ENCODE measurements around the gene RBM5. TPM values are rescaled to one million over a fixed set of nuclear protein-coding genes. Genes with fewer than 3 reads are reported as not detected.

RBM5 gene
- total RNA-seq, 1 experiment from 2014 or later = 126 TPM

DNA sequence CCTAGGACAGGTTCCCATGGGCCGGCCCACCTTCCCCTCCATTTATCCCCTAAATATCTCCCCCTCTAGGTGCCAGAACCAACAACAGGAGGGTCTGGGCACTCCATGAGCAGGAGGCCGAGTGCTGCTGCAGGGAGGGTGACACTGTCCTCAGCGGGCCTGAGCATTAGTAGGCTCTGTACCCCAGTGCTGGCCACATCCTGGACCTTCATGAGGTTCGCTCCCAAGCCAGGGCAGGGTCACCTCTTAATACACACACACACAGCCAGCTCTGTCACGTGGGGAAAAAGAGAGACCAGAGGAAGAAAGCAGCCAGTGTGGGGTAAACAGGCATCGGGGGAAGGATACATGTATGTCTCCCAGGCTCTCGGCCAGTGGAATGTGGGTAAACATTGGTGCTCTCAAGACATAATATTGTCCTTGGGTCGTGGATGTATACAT, 38.6 kb downstream of the RBM5 start:
- H3K9me3 Mint-ChIP-seq (ENCODE audit: low read depth, unreplicated experiment) = no peaks in the 10 kb centered on the region
- intact Hi-C loops (cut with micrococcal nuclease; ENCODE audit: unreplicated experiment) = no loop called here
- H3K27me3 Mint-ChIP-seq (ENCODE audit: unreplicated experiment) = peaks cover 7% of the 10 kb centered on the region
- no peak overlapping the region for H3K4me3 Mint-ChIP-seq (ENCODE audit: low read depth, unreplicated experiment)
- TF ChIP-seq, protein P1, sequence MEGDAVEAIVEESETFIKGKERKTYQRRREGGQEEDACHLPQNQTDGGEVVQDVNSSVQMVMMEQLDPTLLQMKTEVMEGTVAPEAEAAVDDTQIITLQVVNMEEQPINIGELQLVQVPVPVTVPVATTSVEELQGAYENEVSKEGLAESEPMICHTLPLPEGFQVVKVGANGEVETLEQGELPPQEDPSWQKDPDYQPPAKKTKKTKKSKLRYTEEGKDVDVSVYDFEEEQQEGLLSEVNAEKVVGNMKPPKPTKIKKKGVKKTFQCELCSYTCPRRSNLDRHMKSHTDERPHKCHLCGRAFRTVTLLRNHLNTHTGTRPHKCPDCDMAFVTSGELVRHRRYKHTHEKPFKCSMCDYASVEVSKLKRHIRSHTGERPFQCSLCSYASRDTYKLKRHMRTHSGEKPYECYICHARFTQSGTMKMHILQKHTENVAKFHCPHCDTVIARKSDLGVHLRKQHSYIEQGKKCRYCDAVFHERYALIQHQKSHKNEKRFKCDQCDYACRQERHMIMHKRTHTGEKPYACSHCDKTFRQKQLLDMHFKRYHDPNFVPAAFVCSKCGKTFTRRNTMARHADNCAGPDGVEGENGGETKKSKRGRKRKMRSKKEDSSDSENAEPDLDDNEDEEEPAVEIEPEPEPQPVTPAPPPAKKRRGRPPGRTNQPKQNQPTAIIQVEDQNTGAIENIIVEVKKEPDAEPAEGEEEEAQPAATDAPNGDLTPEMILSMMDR (IDR thresholded peaks at IDR 0.05; ENCODE audit: unreplicated experiment) = no peak
- DNase-seq = no peak
- no peak overlapping the region for H3K27ac Mint-ChIP-seq (ENCODE audit: unreplicated experiment)
- BruUV-seq (replicated peaks) = no TSS peak
- H3K4me1 Mint-ChIP-seq (ENCODE audit: low read depth, unreplicated experiment) = peaks cover 5% of the 10 kb centered on the region
- peaks cover 14% of the 10 kb centered on the region for H3K36me3 Mint-ChIP-seq (ENCODE audit: insufficient read depth, unreplicated experiment)
- CTCF ChIA-PET = no interaction called here

GRCh38 chr3:50128001-50128400, 39.3 kb downstream of the RBM5 start:
- Mint-ChIP-seq H3K27me3 (ENCODE audit: unreplicated experiment) (peaks cover 14% of the 10 kb centered on the region), H3K27ac (ENCODE audit: unreplicated experiment) (no peak overlapping the region), H3K36me3 (ENCODE audit: insufficient read depth, unreplicated experiment) (peaks cover 12% of the 10 kb centered on the region), H3K4me1 (ENCODE audit: low read depth, unreplicated experiment) (no peaks in the 10 kb centered on the region), H3K4me3 (ENCODE audit: low read depth, unreplicated experiment) (no peak overlapping the region), H3K9me3 (ENCODE audit: low read depth, unreplicated experiment) (no peaks in the 10 kb centered on the region)
- intact Hi-C loops (cut with micrococcal nuclease; ENCODE audit: unreplicated experiment) = no loop called here
- DNase-seq = no peak
- BruUV-seq (replicated peaks) = no TSS peak
- TF ChIP-seq, protein P1 (IDR thresholded peaks at IDR 0.05; ENCODE audit: unreplicated experiment) = no peak
- CTCF ChIA-PET = interaction anchor here (0.6 kb wide), 1 partner anchor 97 kb away, joined by 4 read pairs; no protein-coding TSS in a partner anchor

GRCh38 chr3:50130436-50130835, 41.7 kb downstream of the RBM5 start:
- Mint-ChIP-seq H3K4me1 (ENCODE audit: low read depth, unreplicated experiment) (no peaks in the 10 kb centered on the region), H3K9me3 (ENCODE audit: low read depth, unreplicated experiment) (no peaks in the 10 kb centered on the region), H3K27me3 (ENCODE audit: unreplicated experiment) (peaks cover 27% of the 10 kb centered on the region), H3K27ac (ENCODE audit: unreplicated experiment) (no peak overlapping the region), H3K36me3 (ENCODE audit: insufficient read depth, unreplicated experiment) (peaks cover under 1% of the 10 kb centered on the region), H3K4me3 (ENCODE audit: low read depth, unreplicated experiment) (no peak overlapping the region)
- CTCF ChIA-PET = no interaction called here
- no TSS peak for BruUV-seq (replicated peaks)
- intact Hi-C loops (cut with micrococcal nuclease; ENCODE audit: unreplicated experiment) = no loop called here
- TF ChIP-seq, protein P1 (IDR thresholded peaks at IDR 0.05; ENCODE audit: unreplicated experiment) = no peak
- DNase-seq = no peak

GRCh38 chr3:50132421-50133282, 43.9 kb downstream of the RBM5 start:
- Mint-ChIP-seq H3K27ac (ENCODE audit: unreplicated experiment) (no peak overlapping the region), H3K9me3 (ENCODE audit: low read depth, unreplicated experiment) (no peaks in the 10 kb centered on the region), H3K27me3 (ENCODE audit: unreplicated experiment) (peaks cover 49% of the 10 kb centered on the region), H3K4me3 (ENCODE audit: low read depth, unreplicated experiment) (no peak overlapping the region), H3K36me3 (ENCODE audit: insufficient read depth, unreplicated experiment) (no peaks in the 10 kb centered on the region), H3K4me1 (ENCODE audit: low read depth, unreplicated experiment) (no peaks in the 10 kb centered on the region)
- intact Hi-C loops (cut with micrococcal nuclease; ENCODE audit: unreplicated experiment) = no loop called here
- DNase-seq = no peak
- TF ChIP-seq, protein P1 (IDR thresholded peaks at IDR 0.05; ENCODE audit: unreplicated experiment) = no peak
- BruUV-seq (replicated peaks) = no TSS peak
- CTCF ChIA-PET = no interaction called here
